D341Med (cell line): ENCODE data around the gene ATXN2.
"Not testable (repeated sequence)": the region's sequence is repeated elsewhere in the genome, so short reads cannot be mapped to it uniquely, and the experiment has no call there.

Source experiments
- DNase-seq: peaks from one replicate; pipeline ENCODE4 v3.0.0; 2012; ENCODE audit warnings: low spot score

The ATXN2 gene

GRCh38 chr12:111570084-111570961 lies 28.8 kb downstream of the ATXN2 start:
- no peak for DNase-seq

GRCh38 chr12:111569363-111570083 lies 29.6 kb downstream of the ATXN2 start:
- DNase-seq, result no peak

- not testable (repeated sequence) for DNase-seq
Observed at GRCh38 chr12:111560844-111561243, 38.3 kb downstream of the ATXN2 start.

DNA sequence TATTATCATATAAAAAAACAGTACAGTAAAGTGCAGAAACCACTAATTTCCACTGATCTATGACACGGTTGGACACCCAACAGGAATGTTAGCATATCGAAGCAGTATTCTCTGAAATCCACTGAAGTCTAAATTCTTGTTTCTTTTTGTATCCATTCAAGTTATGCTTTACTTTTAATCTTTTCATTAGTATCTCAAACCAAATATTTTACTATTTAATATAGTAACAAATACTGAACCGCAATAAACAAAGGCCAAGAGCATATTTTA lies 41.1 kb downstream of the ATXN2 start:
- DNase-seq, result no peak

DNA sequence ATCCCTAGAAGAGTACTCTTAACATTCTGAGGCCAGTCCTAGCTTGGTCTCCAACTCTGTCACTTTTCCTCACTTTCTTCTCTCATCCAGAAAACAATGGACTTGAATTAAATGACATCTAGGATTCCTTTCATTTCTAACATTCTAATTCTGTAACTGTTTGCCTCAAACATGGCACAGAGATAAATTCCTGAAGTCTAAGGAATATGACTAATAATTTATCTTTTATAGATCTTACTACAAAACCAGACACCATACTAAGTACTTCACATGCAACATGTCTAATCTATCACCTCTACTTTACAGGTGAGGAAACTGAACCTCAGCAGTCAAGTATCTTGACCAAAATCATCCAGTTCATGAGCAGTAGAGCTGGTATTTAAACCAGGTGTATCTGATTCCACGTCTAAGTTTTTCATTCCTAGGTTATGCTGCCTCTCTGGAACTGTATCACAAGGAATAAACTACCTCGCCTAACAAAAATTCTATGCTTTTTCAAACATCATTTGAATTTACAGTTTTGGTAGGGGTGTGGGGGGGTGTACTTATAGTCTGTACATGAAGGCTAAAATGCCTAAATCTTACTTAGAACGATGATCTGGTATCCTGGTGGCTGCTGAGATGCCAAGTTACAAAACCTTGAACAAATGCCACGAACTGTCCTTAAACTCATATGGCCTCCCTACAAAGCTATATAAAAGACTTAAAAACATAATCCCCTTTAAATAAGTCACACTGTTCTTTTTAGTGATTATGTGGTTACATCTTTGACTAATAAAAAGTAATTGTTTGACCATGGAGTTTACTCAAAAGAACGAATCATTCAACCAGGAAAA lies 41.6 kb downstream of the ATXN2 start:
- DNase-seq, result no peak

- DNase-seq, result no peak
Observed at GRCh38 chr12:111556676-111557075, 42.4 kb downstream of the ATXN2 start.

GRCh38 chr12:111555313-111555712 lies 43.8 kb downstream of the ATXN2 start:
- DNase-seq, result not testable (repeated sequence)

DNA sequence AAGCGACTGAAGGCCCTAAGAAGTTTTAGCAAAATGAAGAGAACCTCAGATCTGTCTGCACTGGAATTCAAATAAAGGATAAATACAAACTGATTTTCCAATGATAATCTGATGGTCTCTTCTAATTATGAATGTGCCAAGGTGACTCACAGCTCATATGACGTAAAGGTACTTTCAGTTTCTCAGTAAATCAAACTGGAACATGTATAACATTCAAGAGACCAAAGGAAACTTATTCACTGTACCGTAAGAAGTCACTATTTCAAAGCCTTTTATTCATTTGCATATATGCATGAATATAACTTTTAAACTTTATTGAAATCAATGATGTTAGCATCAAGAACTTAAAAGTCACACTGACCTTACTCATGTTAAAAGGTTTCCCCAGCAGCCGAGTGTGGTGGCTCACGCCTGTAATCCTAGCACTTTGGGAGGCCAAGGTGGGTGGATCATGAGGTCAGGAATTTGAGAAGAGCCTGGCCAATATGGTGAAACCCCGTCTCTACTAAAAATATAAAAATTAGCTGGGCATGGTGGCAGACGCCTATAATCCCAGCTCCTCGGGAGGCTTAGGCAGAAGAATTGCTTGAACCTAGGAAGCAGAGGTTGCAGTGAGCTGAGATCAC lies 52.2 kb downstream of the ATXN2 start:
- DNase-seq, result no peak

DNA sequence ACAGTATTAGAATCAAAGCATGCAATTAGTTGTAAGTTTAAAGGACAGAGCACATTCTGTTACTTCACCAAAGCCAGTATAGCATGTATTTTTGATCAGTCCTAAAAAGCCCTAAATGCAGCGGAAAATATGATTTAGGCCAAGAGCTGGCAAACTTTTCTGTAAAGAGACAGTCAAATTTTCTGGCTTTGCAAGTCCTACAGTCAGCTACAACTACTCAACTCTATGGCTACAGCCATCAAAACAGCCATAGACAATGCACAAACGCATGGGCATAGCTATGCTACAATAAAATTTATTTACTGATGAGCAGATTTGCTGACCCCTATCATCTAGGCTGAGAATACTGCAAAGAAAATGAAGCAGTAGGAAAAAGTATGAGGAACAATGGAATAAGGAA lies 52.9 kb downstream of the ATXN2 start:
- DNase-seq, result no peak

GRCh38 chr12:111544032-111544431 lies 55.1 kb downstream of the ATXN2 start:
- no peak for DNase-seq

GRCh38 chr12:111532751-111533150 lies 66.4 kb downstream of the ATXN2 start:
- DNase-seq, result no peak

DNA sequence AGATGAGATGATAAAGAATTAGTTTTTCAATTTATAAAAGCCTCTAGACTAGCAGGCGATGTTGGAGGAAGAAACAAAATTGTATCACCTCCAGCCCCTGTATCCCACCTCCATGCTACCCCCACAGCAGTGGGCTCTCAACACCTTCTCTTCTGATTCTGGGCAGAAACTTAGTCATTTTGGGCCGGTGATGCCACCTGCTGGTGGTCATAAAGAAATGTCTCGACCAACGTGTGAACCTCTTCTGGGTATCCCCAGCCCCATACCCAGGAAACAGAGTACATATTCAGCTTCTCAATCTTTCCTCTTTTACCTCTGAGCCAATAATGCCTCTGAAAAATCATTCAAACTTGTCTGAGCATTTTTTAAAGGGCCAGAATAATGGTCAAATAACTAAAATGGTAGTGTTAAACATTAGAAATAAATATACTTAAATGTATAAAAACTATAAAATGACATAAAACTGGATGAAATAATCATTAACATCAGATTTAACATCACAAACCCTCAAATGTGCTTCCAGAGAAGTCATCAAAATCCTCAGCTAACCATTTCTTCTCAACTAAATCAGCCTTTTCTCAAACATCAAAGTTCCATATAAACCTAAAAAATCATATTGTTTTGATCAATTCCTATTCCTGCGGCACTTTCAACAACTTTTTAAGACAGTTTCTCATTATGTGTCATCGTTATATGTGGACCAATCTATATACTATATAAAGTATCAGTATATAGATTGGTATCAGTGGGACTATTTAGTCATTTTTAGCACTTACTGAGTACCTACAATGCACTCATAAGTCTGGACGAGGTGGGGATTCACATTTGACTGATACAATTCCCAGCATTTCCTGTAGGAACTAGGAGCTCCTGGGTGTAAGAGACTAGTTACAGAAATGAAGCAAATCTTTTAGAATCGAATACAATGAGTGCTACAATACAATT lies 69.4 kb downstream of the ATXN2 start:
- peak; percentile 83 for DNase-seq

GRCh38 chr12:111523587-111524167 lies 75.4 kb downstream of the ATXN2 start:
- no peak for DNase-seq

DNA sequence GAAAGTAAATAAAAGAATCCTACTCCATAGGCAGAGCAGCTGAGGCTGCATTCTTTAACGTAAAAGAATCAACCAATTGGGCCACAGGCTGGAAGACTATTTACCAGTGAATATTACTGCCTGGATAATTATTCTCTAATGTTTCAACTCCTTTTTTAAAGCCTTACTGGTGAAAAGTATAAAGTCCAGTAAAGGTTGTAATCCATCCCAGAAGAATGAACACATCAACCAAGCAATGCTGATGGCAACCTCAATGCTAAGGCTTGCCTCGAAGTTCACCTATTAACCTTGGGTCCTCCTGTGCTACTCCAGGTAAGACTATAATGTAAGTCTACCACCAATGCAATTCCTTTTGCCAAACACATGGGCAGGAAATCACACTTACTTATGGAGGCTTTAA lies 77.3 kb downstream of the ATXN2 start:
- no peak for DNase-seq

GRCh38 chr12:111519937-111520336 lies 79.2 kb downstream of the ATXN2 start:
- no peak for DNase-seq

GRCh38 chr12:111519083-111519482 lies 80.0 kb downstream of the ATXN2 start:
- DNase-seq, result no peak

GRCh38 chr12:111507719-111508118 lies 91.4 kb downstream of the ATXN2 start:
- DNase-seq, result not testable (repeated sequence)

GRCh38 chr12:111507258-111507657 lies 91.9 kb downstream of the ATXN2 start:
- not testable (repeated sequence) for DNase-seq

DNA sequence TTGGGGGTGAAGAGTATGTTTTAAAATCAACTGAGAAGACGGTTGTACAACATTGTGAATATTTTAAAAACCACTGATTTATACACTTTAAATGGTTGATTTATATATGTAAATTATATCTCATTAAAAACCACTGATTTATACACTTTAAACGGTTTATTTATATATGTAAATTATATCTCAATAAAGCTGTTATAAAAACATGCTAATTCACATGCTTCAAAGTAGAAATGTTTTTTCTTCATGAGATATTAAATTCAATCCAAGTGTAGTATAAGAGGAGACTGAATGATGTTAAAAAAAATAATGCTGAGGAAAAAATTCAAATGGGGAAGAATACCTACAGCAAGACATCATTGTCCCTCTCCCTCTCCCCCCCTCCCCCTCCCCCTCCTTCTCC lies 92.9 kb downstream of the ATXN2 start:
- DNase-seq, result no peak

DNA sequence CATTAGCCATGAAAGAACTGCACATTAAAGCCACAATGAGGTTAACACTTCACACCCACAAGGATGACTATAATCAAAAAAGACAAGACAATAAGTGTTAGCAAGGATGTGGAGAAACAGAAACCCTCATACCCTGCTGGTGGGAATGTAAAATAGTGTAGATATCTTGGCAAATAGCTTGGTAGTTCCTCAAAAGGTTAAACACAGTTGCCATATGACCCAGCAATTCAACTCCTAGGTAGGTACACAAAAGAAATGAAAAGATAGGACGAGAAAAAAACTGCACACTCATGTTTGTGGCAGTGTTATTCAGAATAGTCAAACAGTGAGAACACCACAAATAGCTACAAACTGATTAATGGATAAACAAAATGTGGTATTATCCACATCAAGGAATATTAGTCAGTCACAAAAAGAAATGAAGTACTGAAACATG lies 93.5 kb downstream of the ATXN2 start:
- no peak for DNase-seq

GRCh38 chr12:111503116-111503515 lies 96.0 kb downstream of the ATXN2 start:
- DNase-seq, result peak; percentile 63
